GM18502 (cell line): ENCODE results near the gene CCNK.

Source experiments
- ATAC-seq: cut with Tn5 transposase; IDR thresholded peaks from one replicate; pipeline ENCODE4 v1.9.1; 2021; ENCODE audit warnings: mild to moderate bottlenecking; ENCODE audit not compliant: unreplicated experiment, poor library complexity

CCNK gene

DNA sequence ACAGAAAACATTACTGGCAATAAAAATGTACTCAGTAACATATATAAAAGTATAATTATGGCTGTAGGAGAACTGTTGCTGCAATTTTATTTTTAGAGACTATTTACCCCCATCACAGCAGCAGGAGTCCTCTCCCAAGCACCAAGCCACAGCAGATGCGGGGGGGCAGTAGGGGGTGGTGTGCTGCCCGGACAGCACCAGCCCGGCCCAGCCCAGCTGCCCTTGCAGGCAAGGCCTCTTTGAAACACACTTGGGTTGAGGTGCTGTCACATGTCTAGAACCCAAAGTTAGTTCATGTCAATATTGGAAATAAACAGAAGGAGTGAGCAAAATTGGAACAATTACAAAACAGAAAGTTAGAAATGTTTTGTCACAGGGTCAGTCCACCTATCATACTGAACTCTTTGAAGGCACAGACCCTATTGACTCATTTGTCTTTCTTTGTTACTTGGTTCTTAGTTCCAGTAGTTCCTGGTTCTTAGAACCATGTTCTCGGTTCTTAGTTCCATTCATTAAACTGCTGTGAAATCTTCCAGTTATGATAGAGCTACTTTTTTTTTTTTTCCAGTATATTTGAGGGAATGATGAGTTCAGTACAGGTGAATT is 22.7 kb downstream of the CCNK start:
- no peak for ATAC-seq

DNA sequence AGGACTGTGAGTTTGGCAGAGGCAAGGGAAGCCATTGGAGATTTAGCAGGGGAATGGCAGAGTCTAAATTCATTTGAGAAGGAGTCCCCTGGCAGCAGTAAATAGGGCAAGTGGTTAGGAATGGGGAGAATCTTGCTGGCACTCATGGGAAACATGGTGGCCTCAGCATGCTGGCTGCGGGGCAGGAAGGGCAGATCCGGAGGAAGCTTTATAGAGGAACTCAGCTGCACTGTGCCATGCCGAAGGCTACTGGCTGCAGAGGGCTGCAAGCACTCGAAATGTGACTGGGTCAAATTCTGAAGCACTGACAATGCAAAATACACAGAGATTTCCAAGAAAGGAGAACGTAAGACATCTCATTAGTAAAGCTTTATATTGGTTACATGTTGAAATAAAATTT is 23.9 kb downstream of the CCNK start:
- no peak for ATAC-seq

DNA sequence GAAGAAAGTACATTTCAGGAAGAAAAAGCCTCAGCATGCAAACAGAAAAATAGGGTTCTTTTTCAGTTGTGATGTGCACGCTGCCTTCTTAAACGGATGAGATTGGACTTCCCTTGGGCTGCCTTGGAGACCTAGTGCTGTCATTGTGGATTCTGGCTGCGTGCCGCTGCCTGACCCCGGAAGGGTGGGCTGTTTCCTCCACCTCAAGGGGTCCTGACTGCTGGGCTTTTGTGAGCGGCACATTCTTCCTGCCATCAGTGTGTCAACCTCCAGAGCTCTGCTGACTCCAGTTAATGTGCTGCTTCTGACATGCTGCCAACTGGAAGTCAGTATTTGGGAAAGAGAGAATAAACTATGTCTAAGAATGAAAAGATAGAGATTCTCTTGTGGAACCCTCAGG is 25.1 kb downstream of the CCNK start:
- ATAC-seq, result no peak

DNA sequence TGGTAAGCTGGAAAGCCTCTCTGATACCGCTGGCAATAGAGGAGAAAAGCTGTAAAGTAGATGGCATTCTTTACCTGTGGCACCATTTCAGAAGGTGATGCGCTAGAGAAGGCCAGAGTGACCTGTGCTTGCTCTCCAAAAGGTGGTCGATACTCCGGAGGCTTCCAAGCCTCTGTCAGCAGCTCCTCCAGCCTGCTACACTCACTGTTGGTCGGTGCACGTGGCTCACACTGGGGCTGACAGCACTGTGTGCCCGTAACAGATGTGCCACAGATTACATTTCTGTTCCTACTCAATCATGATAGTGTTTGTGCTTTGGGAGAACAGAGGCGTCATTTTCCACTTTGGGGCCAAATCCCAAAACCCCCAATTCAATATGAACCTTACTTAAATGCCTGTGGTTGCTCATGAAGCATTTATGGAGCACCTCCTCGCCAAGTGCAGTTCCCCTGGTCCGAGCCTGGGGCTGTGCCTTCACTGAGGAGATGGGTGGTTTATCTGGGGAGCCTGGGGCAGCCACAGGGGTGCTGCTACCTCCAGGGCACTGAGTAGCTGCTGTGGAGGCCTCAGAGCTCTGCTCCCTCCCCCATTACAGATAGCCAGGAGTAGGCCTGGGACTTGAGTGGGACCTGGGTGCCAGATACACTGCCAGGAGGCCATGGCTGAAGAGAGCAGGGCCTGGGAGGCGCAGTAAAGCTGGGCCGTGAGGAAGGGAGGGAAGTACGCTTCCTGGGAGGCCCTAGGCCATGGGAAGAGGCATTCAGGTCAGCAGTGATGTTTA is 26.8 kb downstream of the CCNK start:
- ATAC-seq, result no peak

DNA sequence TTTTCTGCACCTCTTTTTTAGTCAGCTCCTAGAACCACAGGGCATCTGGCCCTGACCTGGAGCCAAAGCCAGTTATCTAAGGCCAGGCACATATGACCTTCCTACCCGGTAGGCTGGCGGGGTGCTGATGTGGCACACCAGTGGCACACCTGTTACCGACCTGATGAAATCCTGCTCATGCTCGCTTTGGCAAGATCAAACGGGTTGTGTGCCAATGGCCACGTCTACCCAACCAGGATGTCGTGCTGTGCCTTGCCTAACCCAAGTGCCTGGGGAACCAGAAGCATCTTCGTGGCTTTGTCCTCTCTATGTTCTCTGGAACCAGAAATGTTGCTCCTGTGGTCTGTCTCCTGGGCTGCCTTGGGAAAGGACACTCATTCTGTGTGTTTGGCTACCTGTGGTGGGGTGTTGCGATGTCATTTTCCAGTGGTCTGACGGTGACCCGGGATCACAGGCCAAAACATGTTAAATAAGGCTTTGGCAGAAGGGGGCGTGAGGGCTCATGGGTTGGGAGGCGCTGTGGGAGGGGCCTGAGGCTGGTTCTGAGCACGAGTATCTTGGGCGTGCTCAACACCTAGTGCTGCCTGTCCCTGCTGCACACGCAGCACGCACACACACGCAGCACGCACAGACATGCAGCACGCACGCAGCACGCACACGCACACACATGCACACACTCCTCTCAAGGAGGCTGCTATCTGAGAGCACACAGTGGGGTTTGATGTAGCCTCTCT is 27.9 kb downstream of the CCNK start:
- no peak for ATAC-seq

DNA sequence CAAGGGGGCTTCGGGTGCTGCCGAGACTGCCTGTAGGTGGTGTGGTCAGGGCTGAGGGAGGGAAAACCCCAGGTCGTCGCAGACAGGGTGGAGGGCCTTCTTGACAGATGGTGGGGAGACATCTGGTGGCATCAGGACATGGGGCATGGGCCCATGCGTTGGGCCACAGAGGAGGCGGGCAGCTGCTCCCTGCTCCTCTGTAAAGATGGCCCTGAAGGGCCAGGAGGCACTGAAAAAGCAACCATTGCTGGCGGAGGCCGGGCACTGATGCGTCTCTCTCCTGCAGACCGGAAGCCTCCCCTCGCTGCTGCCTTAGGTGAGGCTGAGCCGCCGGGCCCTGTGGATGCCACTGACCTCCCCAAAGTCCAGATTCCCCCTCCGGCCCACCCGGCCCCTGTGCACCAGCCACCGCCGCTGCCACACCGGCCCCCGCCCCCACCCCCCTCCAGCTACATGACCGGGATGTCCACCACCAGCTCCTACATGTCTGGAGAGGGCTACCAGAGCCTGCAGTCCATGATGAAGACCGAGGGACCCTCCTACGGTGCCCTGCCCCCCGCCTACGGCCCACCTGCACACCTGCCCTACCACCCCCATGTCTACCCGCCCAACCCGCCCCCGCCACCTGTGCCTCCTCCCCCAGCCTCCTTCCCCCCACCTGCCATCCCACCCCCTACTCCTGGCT is 28.8 kb downstream of the CCNK start:
- ATAC-seq, result no peak

DNA sequence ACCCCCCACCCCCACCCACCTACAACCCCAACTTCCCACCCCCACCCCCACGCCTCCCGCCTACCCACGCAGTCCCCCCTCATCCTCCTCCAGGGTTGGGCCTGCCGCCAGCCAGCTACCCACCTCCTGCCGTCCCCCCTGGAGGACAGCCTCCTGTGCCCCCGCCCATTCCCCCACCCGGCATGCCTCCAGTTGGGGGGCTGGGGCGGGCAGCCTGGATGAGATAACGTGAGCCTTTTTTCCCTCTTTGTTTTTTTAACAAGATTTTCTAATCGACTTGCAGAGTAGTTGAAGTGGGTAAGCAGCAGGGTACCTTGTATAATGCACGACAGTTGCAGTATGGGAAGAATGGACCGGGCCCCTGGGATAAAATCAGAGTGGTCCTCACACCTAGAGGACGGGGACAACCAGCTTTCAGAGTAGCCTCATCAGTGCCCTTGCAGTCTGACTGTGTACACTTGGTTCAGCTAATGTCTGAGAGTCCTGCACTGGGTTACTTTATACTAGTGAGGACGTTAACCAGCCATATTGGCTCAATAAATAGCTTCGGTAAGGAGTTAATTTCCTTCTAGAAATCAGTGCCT is 29.4 kb downstream of the CCNK start:
- ATAC-seq, result no peak

DNA sequence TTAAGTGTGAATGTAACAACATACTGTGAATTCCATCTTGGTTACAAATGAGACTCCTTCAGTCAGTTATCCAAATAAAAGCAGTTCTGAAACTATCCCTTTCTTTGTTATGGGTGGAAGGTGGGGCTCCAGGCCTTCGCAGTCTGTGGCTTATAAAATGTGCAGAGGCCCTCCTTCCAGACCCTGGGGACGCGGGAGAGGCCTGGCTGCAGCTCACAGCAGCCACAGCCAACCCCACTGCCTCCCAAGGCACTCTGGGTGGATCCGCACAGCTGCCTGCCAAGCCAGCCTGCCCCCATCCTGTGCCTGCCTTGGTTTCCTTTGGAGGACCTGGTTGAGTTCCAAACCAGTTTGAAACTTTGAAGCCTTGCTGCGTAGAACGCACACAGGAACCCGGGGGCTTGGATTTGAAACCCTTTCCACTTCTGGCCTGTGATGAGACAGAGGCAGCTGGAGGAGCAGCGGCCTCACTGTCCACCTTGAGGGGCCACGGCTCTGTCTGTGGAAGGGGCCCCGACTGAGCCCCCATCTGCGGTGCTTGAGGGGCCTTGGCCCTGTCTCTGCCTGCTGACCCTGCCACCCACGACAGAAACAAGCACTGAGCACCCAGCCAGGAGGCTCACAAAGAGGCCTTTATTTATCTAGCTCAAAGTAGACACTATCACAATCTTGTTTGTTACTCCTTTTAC is 30.4 kb downstream of the CCNK start:
- ATAC-seq, result no peak

DNA sequence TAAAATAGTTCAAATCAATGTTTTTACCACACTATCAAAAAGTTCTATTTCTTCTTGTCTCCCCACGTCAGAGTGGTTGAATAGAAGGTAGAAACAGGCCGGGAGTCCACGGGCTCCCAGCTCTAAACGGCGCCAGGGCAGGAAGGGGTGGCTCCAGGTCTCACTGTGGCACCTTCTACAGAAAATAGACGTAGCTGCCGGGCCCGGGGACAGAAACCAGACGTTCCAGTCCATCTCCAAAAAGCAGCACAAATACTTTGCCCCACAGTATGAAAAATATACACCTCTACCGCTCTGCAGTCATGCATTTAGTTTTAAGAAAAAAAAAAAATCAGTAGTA is 30.9 kb downstream of the CCNK start:
- no peak for ATAC-seq

DNA sequence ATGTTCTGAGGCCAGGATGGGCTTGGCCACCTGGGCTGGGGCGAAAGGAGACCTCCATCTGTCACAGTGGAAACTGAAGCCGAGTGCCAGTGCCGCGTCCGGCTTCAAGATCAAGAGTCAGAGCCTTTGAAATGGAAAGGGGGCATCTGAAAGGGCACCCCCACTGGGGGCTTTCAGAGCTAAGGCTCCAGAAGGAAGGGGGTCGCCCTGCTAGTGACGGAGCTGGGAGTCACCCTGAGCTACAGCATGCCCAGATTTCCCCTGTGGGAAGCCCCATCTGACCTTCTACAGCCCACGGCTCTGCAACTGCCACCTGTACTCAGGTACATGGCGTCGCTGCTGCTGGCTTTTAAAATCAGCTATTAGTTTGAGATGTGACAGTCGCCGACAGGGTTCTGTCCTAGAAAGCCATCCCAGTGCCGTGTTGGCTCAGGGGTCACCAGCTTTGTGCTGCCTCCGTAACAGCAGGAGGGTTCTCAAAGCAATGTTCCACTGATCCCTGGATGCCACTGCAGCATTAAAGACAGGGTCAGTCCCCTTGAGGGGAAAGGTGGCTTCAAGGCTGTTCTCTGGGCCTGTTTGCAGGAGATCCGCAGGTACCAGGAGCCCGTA is 31.5 kb downstream of the CCNK start:
- no peak for ATAC-seq

DNA sequence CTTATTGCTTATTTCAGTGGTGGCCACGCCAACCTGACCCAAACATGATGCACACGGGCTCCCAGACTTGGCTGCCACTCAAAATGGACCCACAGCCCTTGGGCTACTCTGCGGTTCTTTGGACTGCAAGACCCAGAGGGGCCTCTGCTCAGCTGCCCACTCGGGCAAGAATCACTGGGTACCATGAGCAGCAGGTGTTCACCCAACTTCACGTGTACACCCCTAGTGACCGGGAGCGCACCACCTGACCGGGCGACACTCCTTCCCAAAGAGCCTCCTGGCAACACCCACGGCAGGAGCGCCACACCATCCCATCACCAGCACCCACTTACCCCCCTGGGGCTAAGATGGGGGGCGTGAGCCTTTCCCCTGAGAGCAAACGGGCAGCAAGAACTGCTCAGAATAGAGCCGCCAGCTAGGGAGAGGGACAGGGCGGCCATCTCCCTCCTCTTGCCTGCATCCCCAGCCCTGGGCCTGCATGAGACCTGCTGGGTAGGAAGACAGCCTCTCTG is 32.0 kb downstream of the CCNK start:
- ATAC-seq, result no peak

DNA sequence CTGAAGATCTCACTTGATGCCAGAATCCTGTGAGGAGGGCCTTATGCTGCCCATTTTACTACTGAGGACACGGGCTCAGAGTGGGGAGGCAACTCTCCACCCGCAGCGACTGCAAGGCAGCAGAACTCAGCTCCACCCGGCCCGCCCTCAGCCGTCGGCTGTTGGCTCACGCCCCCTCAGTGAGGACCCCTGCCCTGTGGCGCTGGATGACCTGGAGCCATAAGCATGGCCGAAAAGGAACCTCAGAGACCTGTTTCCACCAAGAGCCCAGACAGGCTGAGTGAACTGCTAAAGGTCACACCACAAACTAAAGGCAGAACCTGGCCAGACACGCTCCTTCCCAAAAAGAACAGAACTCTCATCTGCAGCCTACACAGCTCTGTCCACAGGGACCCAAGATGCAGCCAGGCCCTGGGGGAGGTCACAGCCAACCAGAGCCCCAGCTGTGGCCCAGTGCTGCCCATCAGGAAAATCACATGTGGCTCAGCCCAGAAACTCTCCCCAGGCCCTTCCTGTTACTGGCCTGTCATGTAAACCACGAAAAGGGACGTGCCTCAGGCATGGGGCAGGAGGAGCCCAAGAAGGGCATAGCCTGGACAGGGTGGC is 32.8 kb downstream of the CCNK start:
- ATAC-seq, result no peak

DNA sequence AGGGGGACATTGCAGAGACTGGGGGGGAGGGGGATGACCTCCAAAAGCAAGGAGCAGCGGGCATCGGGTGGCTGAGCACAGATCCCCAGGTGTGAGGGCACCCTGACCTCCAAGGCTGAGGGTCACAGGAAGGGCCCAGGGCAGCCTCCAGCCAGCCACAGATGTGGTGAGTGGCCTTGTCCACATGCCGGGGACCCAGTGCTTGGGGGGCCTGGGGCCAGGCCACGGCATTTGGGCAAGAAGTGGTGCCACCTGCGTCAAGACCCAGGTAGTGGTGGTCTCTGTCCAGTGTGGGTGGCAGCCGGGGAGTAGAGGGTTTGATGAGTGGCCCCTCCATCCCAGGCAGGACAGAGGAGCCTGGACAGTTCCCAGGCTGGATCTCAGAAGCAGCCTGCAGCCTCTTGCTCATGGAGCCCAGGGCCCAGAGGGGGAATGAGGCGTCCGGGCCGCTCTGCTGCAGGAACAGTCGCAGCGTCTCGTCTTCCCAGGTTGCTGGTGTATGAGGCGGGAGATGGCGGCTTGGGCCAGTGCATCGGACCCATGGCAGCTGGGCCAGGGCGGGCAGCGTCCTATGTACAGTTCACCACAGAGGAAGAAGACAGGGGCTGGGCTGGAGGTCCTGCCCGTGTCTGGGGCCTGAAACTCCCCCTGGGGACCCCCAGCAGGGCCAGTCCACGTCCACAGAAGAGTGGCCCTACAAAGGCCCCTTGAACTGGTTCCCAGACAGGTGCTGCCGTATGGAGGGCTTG is 33.5 kb downstream of the CCNK start:
- no peak for ATAC-seq

DNA sequence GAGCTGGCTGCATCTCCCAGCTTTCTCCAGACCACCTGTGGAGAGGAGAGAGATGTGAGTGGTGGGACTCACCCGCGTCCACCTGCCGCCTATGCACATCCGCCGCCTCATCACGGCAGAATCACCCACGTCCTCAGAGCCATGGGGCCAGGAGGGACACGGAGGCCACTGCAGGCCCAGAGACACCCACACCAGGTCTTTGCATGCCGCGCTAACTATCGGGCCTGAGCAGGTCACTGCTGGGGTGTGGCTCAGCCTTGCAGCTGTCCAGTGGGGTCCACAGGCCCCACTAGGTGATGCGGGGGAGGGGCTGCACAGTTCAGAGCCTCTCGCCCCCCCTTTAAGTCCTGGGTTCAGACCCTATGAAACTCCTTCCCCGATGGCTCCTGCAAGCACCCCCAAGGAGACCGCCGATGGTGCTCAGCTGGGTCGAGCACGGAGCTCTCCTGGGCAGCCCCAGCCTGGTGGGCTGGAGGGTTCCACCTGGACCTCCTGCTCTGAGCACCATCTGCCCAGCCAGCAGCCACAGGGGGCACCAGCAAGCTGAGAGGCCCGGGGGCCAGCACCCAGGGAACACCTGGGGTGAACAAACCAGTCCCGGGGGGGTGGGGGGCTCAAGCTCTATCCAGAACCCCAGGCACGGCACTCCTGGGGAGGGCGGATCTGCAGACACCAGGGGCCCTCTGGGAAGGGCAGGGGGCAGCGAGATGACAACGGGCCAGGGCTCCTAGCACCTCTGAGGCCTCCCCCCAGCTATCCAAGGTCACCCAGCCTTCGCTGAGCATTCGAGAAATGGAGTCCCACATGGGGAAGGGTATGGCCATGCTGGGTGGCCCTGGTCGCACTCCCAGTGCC is 34.3 kb downstream of the CCNK start:
- ATAC-seq, result no peak

DNA sequence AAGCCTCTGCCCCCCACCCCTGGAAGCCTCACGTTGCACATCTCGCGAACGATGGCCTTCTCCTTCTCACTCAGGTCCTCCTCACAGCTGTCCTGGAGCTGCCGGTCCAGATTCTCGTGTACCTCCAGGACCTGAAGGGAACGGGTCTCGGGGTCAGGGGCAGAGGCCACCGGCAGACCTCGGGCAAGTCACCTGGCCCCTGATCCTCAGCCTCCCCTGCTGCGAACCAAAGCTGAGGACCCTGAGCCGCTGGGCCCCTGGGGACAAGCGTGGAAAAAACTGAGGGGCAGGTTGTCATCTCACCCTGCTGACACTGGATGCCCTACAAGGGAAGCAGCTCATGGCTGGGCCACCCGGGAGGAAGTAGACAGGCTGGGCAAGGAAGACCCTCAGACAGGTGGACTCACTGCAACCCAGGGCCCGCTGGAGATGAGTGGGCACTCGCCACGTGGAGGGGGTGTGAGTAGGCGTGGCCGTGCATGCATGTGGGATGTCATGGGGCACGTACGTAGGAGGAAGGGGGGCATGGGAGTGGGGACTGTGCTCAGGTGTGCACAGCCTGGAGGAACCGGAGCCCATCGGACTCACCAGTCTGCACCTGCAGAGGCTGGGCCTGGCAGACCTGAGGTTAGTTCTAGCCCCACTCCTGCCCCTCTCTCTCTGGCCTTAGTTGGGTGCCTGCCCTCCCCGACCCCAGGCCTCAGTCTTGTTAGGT is 35.1 kb downstream of the CCNK start:
- ATAC-seq, result no peak

DNA sequence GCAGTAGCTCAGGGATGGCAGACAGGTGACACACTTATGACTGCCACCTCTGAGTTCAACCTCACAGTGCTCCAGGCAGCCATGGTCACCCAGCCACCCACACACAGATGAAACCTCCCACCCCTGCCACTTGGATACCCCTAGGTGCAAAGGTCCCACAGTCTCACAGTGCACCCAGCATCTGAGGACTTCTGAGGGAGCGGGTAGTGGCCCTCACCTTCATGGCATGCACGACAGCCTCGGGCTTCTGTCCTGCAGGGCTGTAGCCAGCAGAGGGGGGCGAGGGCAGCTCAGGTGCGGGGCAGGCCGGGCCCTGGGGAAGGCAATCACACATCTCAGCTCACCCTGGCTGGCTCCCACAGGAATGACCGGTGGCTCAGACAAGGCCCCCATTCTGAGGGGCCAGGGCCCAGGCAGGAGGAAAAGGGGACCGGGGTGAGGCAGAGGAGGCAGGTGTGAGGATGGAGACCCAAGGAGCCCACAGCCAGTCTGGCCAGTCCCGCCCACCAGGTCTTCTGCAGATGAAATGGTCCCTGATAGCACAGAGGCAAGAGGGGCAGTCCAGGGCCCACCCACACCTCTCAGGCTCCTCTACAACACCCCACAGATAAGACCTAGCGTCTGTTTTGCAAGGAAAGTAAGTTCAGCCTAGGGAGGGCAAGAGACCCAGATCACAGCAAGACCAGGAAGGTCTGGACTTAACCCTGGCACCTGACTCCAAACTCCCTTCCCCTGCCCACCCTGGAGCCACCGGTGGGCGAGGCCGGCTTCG is 35.8 kb downstream of the CCNK start:
- ATAC-seq, result no peak
